EL (cell line): Measurements from ENCODE around the gene CHCHD5.

Experiments used
- DNase-seq: peaks from one replicate; pipeline ENCODE4 v3.0.0-alpha.2; 2016

CHCHD5 gene

GRCh38 chr2:112627060-112628040 lies 42.9 kb downstream of the CHCHD5 start:
- peak; percentile 96 for DNase-seq

- no peak for DNase-seq
These were observed 44.8 kb downstream of the CHCHD5 start for GRCh38 chr2:112629224-112629623.

- DNase-seq: no peak
These were observed 45.4 kb downstream of the CHCHD5 start for GRCh38 chr2:112629823-112630222.

GRCh38 chr2:112630268-112630667 lies 45.9 kb downstream of the CHCHD5 start:
- DNase-seq: no peak

GRCh38 chr2:112633708-112634107 lies 49.3 kb downstream of the CHCHD5 start:
- no peak for DNase-seq

- DNase-seq: no peak
These were observed 49.9 kb downstream of the CHCHD5 start for GRCh38 chr2:112634153-112634873.

- DNase-seq: no peak
These were observed 50.4 kb downstream of the CHCHD5 start for GRCh38 chr2:112634874-112635157.

GRCh38 chr2:112636605-112637288 lies 52.3 kb downstream of the CHCHD5 start:
- DNase-seq: no peak

GRCh38 chr2:112637289-112637660 lies 52.9 kb downstream of the CHCHD5 start:
- no peak for DNase-seq
